Measurements from ENCODE around the gene BCAP29.

The BCAP29 gene

GRCh38 chr7:107597953-107598352, 17.9 kb downstream of the BCAP29 start:
- H3K9ac ChIP-seq (ENCODE audit: low read depth, low read length, poor library complexity) = no peak overlapping the region
- no peaks in the 10 kb centered on the region for H3K4me1 ChIP-seq (ENCODE audit: control insufficient read depth in 2 of 2, insufficient read depth in 1 of 2, low read depth in 1 of 2, low read length in 2 of 2)
- no peak for DNase-seq (ENCODE audit: low spot score)
- H3K23ac ChIP-seq (ENCODE audit: low read depth, low read length, poor library complexity) = no peak overlapping the region
- no peak overlapping the region for H2AK5ac ChIP-seq (ENCODE audit: low read depth, low read length)
- H2BK5ac ChIP-seq (ENCODE audit: low read length) = no peak overlapping the region
- H3K4me3 ChIP-seq (ENCODE audit: low read length in 2 of 2) = no peak overlapping the region
- H2BK12ac ChIP-seq (ENCODE audit: low read length) = no peak overlapping the region
- H3K36me3 ChIP-seq (replicated peaks in 1 of 2; ENCODE audit: control insufficient read depth in 2 of 2, insufficient read depth in 2 of 2, low read length in 2 of 2) = peaks cover 0 to 70% of the 10 kb centered on the region in 2 donors
- H3K27me3 ChIP-seq (ENCODE audit: control insufficient read depth in 3 of 3, insufficient read depth in 3 of 3, low read depth in 1 of 3, low read length in 3 of 3) = no peaks in the 10 kb centered on the region
- H3K79me1 ChIP-seq (ENCODE audit: low read depth, low read length) = no peaks in the 10 kb centered on the region
- no peak overlapping the region for H4K8ac ChIP-seq (ENCODE audit: low read depth, low read length)
- H2BK15ac ChIP-seq (ENCODE audit: low read length) = no peak overlapping the region
- no CpG with 5 or more reads among the region's 4 CpGs for WGBS, 2 donors (ENCODE audit: extremely low coverage in 2 of 2, insufficient read length in 2 of 2, insufficient replicate concordance in 1 of 2)
- no peak overlapping the region for H2AFZ ChIP-seq (ENCODE audit: low read length)
- H3K18ac ChIP-seq (ENCODE audit: low read length) = no peak overlapping the region
- H2BK120ac ChIP-seq (ENCODE audit: low read depth, low read length) = no peak overlapping the region
- no peak overlapping the region for H4K91ac ChIP-seq (ENCODE audit: low read depth, low read length, poor library complexity)
- no peak overlapping the region for H3K4me2 ChIP-seq (ENCODE audit: insufficient read depth, low read length, poor library complexity, severe bottlenecking)
- H3K14ac ChIP-seq (ENCODE audit: low read length) = no peak overlapping the region
- H3K27ac ChIP-seq (replicated peaks; ENCODE audit: low read length) = no peak overlapping the region
- H3K9me3 ChIP-seq (replicated peaks in 1 of 2; ENCODE audit: control insufficient read depth in 2 of 2, insufficient read depth in 1 of 2, low read depth in 1 of 2, low read length in 2 of 2) = no peaks in the 10 kb centered on the region
- no peak overlapping the region for H3K4ac ChIP-seq (ENCODE audit: low read length)

DNA sequence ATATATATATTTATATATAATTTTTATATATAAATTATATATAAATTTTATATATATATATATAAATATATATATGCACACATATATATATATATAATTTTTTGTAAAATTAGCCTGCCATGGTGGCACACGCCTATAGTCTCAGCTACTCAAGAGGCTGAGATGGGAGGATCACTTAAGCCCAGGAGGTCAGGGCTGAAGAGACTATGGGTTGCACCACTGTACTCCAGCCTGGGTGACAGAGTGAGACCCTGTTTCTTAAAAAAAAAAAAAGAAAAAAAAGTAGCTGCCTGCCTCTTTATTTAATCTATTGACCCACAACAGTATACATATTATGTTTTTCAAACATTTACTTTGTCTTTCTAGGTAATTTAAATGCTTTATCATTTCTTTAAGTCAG, 19.2 kb downstream of the BCAP29 start:
- H2BK12ac ChIP-seq (ENCODE audit: low read length) = no peak overlapping the region
- no peaks in the 10 kb centered on the region for H3K79me1 ChIP-seq (ENCODE audit: low read depth, low read length)
- H3K9me3 ChIP-seq (replicated peaks in 1 of 2; ENCODE audit: control insufficient read depth in 2 of 2, insufficient read depth in 1 of 2, low read depth in 1 of 2, low read length in 2 of 2) = no peaks in the 10 kb centered on the region
- H3K18ac ChIP-seq (ENCODE audit: low read length) = no peak overlapping the region
- H3K4me1 ChIP-seq (ENCODE audit: control insufficient read depth in 2 of 2, insufficient read depth in 1 of 2, low read depth in 1 of 2, low read length in 2 of 2) = no peaks in the 10 kb centered on the region
- H3K23ac ChIP-seq (ENCODE audit: low read depth, low read length, poor library complexity) = no peak overlapping the region
- no peak overlapping the region for H3K27ac ChIP-seq (replicated peaks; ENCODE audit: low read length)
- H2BK15ac ChIP-seq (ENCODE audit: low read length) = no peak overlapping the region
- no peak overlapping the region for H3K9ac ChIP-seq (ENCODE audit: low read depth, low read length, poor library complexity)
- no CpG with 5 or more reads among the region's 1 CpG for WGBS, 2 donors (ENCODE audit: extremely low coverage in 2 of 2, insufficient read length in 2 of 2, insufficient replicate concordance in 1 of 2)
- no peak overlapping the region for H2AK5ac ChIP-seq (ENCODE audit: low read depth, low read length)
- DNase-seq (ENCODE audit: low spot score) = no peak
- peaks cover 0 to 70% of the 10 kb centered on the region in 2 donors for H3K36me3 ChIP-seq (replicated peaks in 1 of 2; ENCODE audit: control insufficient read depth in 2 of 2, insufficient read depth in 2 of 2, low read length in 2 of 2)
- no peak overlapping the region for H4K91ac ChIP-seq (ENCODE audit: low read depth, low read length, poor library complexity)
- H4K8ac ChIP-seq (ENCODE audit: low read depth, low read length) = no peak overlapping the region
- H3K4ac ChIP-seq (ENCODE audit: low read length) = no peak overlapping the region
- no peak overlapping the region for H2AFZ ChIP-seq (ENCODE audit: low read length)
- H3K27me3 ChIP-seq (ENCODE audit: control insufficient read depth in 3 of 3, insufficient read depth in 3 of 3, low read depth in 1 of 3, low read length in 3 of 3) = no peaks in the 10 kb centered on the region
- H3K14ac ChIP-seq (ENCODE audit: low read length) = no peak overlapping the region
- H3K4me3 ChIP-seq (ENCODE audit: low read length in 2 of 2) = no peak overlapping the region
- H2BK120ac ChIP-seq (ENCODE audit: low read depth, low read length) = no peak overlapping the region
- no peak overlapping the region for H3K4me2 ChIP-seq (ENCODE audit: insufficient read depth, low read length, poor library complexity, severe bottlenecking)
- no peak overlapping the region for H2BK5ac ChIP-seq (ENCODE audit: low read length)

DNA sequence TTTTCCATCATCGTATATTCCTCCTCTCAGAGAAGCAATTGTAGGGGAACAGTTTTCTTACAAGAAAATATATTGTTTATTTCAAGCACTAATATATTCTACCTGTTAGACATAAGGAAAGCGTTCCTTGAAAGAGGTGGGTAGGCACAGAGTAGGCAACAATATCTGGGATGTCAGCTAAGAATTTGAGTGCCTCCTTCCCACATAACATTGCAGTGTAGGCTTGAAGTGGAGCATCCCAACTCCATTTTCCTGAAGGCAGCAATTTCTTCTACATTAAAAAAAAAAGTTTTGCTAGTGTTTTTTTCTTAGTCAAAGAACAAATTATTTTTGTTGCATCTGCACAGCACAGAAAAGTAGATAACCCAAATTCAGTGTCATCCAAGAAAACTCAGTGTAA, 20.8 kb downstream of the BCAP29 start:
- H3K4me1 ChIP-seq (ENCODE audit: control insufficient read depth in 2 of 2, insufficient read depth in 1 of 2, low read depth in 1 of 2, low read length in 2 of 2) = no peaks in the 10 kb centered on the region
- no peak overlapping the region for H2BK15ac ChIP-seq (ENCODE audit: low read length)
- no peak overlapping the region for H2AFZ ChIP-seq (ENCODE audit: low read length)
- H2AK5ac ChIP-seq (ENCODE audit: low read depth, low read length) = no peak overlapping the region
- H4K8ac ChIP-seq (ENCODE audit: low read depth, low read length) = no peak overlapping the region
- no peak overlapping the region for H3K4ac ChIP-seq (ENCODE audit: low read length)
- H3K18ac ChIP-seq (ENCODE audit: low read length) = no peak overlapping the region
- no peak for DNase-seq (ENCODE audit: low spot score)
- H3K9me3 ChIP-seq (replicated peaks in 1 of 2; ENCODE audit: control insufficient read depth in 2 of 2, insufficient read depth in 1 of 2, low read depth in 1 of 2, low read length in 2 of 2) = no peaks in the 10 kb centered on the region
- WGBS, 2 donors (ENCODE audit: extremely low coverage in 2 of 2, insufficient read length in 2 of 2, insufficient replicate concordance in 1 of 2) = no CpG with 5 or more reads among the region's 2 CpGs
- no peak overlapping the region for H3K4me2 ChIP-seq (ENCODE audit: insufficient read depth, low read length, poor library complexity, severe bottlenecking)
- H3K23ac ChIP-seq (ENCODE audit: low read depth, low read length, poor library complexity) = no peak overlapping the region
- H2BK12ac ChIP-seq (ENCODE audit: low read length) = no peak overlapping the region
- H3K9ac ChIP-seq (ENCODE audit: low read depth, low read length, poor library complexity) = no peak overlapping the region
- H3K79me1 ChIP-seq (ENCODE audit: low read depth, low read length) = no peaks in the 10 kb centered on the region
- H3K27ac ChIP-seq (replicated peaks; ENCODE audit: low read length) = no peak overlapping the region
- H3K36me3 ChIP-seq (replicated peaks in 1 of 2; ENCODE audit: control insufficient read depth in 2 of 2, insufficient read depth in 2 of 2, low read length in 2 of 2) = peaks cover 0 to 66% of the 10 kb centered on the region in 2 donors
- no peak overlapping the region for H2BK120ac ChIP-seq (ENCODE audit: low read depth, low read length)
- H3K27me3 ChIP-seq (ENCODE audit: control insufficient read depth in 3 of 3, insufficient read depth in 3 of 3, low read depth in 1 of 3, low read length in 3 of 3) = no peaks in the 10 kb centered on the region
- H2BK5ac ChIP-seq (ENCODE audit: low read length) = no peak overlapping the region
- no peak overlapping the region for H3K14ac ChIP-seq (ENCODE audit: low read length)
- no peak overlapping the region for H4K91ac ChIP-seq (ENCODE audit: low read depth, low read length, poor library complexity)
- no peak overlapping the region for H3K4me3 ChIP-seq (ENCODE audit: low read length in 2 of 2)

GRCh38 chr7:107605218-107605815, 25.3 kb downstream of the BCAP29 start:
- Histone ChIP-seq H4K8ac (ENCODE audit: low read depth, low read length) (no peak overlapping the region), H3K27me3 (ENCODE audit: control insufficient read depth in 3 of 3, insufficient read depth in 3 of 3, low read depth in 1 of 3, low read length in 3 of 3) (no peaks in the 10 kb centered on the region), H3K9ac (ENCODE audit: low read depth, low read length, poor library complexity) (no peak overlapping the region), H3K18ac (ENCODE audit: low read length) (no peak overlapping the region), H3K4me3 (ENCODE audit: low read length in 2 of 2) (no peak overlapping the region), H3K79me1 (ENCODE audit: low read depth, low read length) (no peaks in the 10 kb centered on the region), H2BK15ac (ENCODE audit: low read length) (no peak overlapping the region), H2BK12ac (ENCODE audit: low read length) (no peak overlapping the region), H3K4me1 (ENCODE audit: control insufficient read depth in 2 of 2, insufficient read depth in 1 of 2, low read depth in 1 of 2, low read length in 2 of 2) (no peaks in the 10 kb centered on the region), H3K4me2 (ENCODE audit: insufficient read depth, low read length, poor library complexity, severe bottlenecking) (no peak overlapping the region), H3K36me3 (replicated peaks in 1 of 2; ENCODE audit: control insufficient read depth in 2 of 2, insufficient read depth in 2 of 2, low read length in 2 of 2) (peaks cover 0 to 50% of the 10 kb centered on the region in 2 donors), H4K91ac (ENCODE audit: low read depth, low read length, poor library complexity) (no peak overlapping the region), H3K14ac (ENCODE audit: low read length) (no peak overlapping the region), H2AK5ac (ENCODE audit: low read depth, low read length) (no peak overlapping the region), H2BK5ac (ENCODE audit: low read length) (no peak overlapping the region), H3K9me3 (replicated peaks in 1 of 2; ENCODE audit: control insufficient read depth in 2 of 2, insufficient read depth in 1 of 2, low read depth in 1 of 2, low read length in 2 of 2) (no peaks in the 10 kb centered on the region), H3K4ac (ENCODE audit: low read length) (no peak overlapping the region), H3K23ac (ENCODE audit: low read depth, low read length, poor library complexity) (no peak overlapping the region), H2AFZ (ENCODE audit: low read length) (no peak overlapping the region), H3K27ac (replicated peaks; ENCODE audit: low read length) (no peak overlapping the region), H2BK120ac (ENCODE audit: low read depth, low read length) (no peak overlapping the region)
- no CpG with 5 or more reads among the region's 3 CpGs for WGBS, 2 donors (ENCODE audit: extremely low coverage in 2 of 2, insufficient read length in 2 of 2, insufficient replicate concordance in 1 of 2)
- DNase-seq (ENCODE audit: low spot score) = no peak

All from neuronal stem cell (in vitro differentiated cells).